ENCODE results near the gene ERC2.

The ERC2 gene

DNA sequence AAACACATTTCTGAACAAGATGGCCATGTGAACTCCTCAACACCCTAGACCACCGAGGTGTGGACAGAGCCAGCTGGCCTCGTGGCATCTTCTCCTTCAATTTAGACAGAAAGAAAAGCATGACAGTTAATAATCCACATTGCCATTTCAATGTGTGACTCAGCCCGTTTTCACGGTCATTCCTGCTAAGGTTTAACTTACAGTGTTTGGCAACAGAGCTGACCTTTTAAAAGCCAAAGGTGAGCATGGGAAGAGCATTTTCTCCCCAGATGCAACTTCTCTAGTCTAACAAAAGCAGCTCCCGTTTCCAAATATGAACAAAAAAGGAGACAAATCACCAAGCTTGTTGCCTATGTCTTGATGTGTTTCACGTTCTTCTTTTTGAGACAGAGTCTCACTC lies 563.6 kb downstream of the ERC2 start:
- DNase-seq: no peak

DNA sequence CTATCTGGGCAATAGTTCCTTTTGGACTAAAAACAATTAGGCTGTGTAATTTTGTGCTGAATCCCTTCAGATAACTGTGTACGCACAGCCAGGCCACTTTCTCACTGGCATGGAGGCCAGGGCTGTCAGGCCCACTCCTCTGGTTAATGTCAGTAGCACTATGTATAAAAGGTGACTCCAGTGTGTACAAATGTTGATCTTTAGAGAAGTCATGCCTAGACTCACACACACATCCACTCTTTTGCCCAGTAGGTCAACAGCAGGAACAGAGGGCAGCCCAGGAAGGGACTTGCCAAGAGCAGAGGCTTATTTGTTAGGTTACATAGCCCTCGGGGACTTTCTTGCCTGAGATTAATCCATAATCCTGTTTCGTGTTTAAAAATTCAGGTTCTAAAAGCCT lies 564.6 kb downstream of the ERC2 start:
- no peak for DNase-seq

DNA sequence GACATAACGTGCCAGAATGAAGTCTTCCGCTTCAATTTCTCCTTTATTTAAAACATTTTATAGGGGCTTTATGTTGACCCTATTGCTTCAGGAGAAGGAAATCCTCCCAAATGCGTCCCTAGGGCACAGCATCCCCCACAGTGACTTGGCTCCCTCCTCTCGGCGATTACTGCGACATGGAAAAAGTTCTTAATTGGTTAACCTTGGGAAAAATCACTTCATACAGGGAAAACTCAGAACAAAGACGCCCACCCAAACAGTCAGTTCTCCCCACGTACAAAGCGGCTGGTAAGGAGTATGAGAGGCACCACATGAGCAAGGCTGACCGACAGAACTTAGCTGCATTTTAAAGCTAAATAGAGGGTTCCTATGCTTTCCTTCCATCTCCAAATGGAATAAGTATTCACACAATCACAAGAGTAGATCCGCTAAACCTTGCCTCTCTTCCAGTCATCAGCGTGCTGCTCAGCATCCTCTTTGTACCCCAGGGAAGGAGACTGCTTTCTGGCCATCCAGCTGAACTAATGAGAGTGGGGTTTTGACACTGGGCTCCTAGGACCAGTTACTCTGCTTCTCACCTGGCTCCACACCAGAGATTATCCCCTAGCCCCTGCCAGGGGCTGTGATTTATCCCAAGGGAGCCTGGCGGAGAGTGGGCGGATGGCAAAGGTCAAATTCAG lies 565.9 kb downstream of the ERC2 start:
- no peak for DNase-seq

DNA sequence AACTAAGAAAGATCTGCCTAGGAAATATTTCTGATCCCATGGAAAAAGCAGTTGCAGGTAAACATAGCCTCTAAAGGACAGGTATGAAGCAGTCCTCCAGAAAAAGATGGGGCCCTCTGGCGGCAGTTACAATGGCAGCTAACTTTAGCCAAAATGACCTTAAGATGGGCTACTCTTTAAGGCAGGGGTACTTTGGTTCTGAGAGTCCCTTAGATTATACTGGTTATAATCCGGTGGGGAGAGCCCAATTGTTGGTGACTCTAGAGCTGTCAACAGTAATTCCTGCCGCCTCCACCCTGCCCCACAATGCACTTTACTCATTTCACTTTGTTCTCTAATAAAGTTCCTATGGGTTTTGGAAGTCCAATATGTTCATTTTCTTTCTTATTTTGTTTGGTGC lies 568.4 kb downstream of the ERC2 start:
- no peak for DNase-seq

DNA sequence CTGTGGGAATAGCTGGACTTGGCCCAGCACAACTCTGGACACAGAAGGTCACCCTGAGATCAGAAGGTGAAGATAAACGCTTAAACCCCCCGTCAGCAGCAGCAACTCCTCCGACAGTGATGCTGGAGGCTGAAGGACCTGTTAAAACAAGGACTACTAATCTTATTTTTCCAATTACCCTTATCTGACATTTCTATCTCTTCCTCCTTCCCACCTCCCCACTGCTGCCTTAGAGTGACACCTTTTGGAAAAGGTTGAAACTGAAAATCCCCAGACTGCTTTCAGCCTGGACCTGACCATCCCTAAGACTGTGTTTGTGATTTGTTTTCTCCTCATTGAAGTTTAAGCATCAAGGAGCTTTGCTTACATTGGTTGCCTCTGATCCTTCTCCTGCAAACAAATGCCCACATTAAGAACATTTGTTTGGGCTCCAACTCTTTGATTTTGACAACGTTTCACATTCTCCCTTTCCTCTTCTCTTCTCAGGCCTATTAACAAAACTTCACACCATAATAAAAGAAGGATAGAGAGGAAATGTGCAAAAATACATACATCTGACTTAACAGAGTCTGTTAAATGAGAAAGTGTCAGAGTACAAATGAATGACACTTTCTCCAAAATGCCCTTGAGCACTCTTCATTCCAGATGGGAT lies 570.6 kb downstream of the ERC2 start:
- DNase-seq: no peak

DNA sequence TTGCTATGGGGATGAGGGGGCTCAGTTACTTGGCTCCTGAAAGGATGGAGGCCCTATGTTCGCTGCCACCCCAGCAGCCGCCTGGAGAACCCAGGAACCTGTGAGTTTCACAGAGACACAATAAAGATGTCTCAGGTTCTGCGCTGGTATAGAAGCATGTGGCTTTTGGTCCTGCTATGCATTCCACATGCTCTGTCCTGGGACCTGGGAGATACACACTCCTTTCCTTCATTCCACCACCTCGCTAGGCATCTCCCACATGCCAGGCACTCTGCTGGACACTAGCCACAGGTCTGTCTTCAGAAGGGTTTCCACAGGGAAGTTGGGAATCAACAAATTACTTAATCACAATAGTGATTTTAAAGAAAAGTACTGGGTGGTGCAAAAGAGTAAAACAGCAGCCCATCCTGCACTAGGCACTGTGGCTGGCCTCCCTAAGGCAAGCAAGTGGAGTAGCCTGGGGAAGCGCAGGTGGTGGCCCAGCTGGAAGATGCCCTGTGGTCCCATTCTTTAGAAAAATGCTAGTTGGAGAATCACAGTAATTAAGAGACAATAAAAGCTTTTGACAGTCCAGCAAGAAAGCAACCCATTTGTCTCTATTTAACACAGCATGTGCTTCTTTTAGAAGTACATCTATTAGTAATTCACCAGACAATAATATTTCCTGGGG lies 572.2 kb downstream of the ERC2 start:
- no peak for DNase-seq

DNA sequence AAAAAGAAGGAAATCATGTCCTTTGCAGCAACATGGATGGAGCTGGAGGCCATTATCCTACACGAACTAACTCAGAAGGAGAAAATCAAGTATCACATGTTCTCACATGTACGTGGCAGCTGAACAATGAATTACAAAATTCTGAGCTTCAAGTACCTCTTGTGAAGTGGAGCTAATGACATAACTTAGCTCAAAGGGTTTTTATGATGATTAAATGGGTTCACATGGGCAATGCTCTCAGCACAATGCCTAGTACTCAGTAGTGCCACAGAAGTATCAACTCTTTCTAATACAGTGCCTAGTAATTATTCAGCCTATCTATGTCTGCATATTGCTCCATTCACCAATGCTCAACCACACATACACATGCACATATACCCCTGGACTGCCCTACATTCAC lies 573.7 kb downstream of the ERC2 start:
- no peak for DNase-seq

DNA sequence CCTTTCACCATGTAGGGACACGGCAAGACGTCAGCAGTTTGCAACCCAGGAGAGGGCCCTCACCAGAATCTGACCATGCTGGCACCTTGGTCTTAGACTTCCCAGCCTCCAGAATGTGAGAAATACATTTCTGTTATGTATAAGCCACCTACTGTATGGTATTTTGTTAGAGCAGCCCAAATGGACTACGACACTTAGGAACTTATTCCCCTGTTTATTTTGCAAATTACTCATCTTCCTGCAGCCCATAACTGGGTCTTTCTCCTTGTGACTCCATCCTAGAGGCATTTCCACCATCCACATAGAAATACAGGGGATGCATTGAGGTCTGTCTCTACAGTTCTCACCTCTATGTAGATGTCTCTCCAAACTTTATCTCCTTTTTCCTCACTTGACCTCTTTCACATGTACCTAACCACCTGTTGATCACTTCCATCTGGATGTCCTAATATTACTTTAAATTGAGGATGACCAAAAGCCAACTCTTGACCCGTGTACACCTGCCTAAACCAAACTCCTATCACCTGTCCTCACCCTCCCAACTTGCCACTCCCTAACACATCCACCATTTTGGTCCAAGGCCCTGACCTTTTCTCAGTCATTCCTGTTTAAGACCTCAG lies 575.1 kb downstream of the ERC2 start:
- DNase-seq: no peak

DNA sequence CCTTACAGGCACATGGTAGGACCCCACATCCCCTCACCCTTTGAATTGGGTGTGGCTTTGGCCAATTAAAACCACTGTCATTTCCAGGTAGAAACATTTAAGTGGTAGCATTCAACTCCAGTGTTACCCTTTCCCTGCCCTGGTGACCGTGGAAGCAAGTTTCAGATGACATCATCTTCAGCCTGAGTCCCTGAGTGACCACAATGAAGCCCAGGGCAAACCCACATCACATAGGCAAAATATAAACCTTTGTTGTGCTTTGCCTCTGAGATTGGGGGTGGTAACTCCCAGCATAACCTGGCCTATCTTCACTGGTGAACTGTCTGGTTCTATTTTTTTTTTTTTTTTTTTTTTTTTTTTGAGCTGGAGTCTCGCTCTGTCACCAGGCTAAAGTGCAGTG lies 577.2 kb downstream of the ERC2 start:
- DNase-seq: no peak

DNA sequence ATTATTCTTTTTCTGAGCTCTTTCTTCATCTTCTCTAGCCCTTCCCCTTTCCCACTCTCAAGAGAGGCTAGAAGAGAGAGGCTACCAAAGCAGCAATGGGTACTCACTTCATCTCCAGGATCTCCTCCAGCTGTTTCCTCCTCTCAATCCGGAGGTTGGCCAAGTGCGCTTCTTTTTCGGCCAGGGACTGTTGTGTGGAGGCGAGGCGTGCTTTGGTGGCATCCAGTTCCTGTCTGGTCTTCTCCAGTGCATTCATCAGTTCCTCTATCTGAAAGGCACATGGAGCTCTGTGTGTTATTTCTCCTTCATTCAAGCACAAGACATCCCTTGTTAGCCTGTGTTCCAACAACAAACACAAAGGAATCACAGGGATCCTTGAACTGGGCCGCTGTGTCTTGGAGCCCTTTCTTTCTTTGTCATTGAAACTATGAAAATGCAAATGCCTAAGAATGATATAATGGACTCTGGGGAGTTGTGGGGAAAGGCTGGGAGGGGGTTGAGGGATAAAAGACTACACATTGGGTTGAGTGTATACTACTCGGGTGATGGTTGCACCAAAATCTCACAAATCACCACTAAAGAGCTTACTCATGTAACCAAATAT lies 579.9 kb downstream of the ERC2 start:
- DNase-seq: no peak

DNA sequence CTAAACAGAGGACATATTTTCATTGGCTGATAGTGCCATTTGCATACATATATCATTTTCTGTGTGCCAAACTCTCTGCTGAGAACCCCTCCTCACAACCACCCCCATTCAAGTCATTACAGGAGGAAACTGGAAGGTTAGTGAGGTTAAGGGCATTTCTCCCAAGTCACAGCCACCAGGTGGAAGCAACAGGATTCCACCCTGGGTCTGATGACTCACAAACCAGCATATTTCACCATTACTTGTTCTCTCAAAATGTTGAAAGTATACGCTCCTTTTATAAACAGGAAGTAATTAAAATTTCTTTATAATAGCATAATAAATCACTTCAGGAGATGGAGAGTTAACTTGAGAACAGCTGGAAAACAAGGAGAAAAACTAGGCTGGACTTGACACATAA lies 582.5 kb downstream of the ERC2 start:
- no peak for DNase-seq

DNA sequence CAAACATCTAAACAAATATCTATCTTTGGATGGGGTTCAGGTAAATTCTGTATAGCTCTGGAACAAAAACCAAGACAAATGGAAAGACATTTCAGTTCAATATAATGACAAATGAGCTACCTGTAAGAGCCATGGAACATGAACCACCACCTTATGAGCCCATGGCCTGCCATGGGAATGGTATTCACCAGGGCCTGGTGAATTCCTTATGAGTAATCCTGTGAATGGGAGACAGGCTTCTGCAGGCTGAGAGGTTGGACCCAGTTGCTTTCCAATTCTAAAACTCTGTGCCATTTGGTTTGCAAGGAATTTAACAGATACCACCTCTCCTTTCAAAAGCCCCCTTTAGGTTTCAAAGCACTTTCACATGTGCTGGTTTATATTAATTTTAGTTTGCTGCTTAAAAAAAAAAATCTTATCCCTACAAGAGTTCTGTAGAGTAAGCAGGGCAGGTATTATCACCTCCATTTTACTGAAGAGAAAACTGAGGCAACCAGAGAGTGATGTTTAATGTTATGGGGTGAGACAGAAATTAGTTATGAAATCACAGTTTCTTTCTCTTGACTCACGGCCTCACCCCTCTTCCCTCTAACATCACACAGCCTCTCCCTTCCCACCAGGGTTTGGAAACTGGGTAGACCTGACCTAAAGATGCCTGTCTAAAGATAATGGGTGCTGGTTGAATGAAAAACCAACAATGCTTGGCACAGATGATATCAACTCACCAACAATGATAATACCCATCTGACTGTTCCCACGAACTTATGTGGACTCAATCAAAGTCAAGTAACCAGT lies 583.6 kb downstream of the ERC2 start:
- no peak for DNase-seq

DNA sequence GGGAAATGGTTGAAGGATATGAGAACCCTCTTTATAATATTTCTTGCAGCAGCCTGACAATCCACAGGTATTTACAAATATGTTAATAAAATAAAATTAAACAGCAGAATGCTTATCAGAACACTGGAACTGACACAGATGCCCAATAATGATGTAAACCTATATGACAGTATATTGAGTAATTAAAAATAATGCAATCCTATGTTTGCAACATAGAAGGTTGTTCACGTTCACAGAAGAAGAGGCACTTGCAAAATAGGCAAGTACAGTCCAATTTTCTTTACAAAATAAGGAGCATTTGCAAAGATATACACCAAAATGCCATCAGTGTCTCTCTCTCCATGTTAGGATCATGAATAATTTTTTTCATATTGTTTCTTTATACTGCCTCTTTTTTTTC lies 584.2 kb downstream of the ERC2 start:
- no peak for DNase-seq

DNA sequence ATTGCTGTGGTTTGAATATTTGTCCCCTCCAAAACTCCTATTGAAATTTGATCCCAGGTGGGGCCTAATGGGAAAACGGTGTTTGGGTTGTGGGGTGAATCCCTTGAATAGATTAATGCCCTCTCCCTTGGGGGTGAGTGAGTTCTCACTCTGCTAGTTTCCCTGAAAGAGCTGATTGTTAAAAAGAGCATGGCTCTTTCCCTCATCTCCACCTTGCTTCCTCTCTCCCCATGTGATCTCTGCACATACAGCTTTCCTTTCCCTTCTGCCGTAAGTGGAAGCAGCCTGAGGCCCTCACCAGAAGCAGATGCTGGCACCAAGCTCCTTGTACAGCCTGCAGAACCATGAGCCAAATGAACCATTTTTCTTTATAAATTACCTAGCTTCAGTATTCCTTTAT lies 586.3 kb downstream of the ERC2 start:
- DNase-seq: no peak

DNA sequence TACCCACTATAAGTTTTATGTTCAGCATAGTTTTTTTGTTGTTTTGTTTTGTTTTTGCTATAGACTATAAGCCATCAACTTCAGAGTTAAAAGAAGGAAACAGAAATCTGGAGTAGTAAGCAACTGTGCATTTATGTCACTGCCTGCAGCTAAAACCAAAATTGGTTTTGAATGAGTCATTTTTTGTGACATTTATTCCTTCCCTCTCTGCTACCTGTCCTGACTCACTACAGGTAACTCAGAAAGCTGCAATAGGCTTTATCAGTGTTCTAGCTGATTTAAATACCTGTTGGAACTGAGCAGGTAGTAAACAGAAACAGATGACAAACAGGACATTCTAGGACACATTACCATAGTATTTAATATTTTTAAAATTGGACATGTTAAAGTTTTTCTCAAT lies 587.9 kb downstream of the ERC2 start:
- DNase-seq: no peak

DNA sequence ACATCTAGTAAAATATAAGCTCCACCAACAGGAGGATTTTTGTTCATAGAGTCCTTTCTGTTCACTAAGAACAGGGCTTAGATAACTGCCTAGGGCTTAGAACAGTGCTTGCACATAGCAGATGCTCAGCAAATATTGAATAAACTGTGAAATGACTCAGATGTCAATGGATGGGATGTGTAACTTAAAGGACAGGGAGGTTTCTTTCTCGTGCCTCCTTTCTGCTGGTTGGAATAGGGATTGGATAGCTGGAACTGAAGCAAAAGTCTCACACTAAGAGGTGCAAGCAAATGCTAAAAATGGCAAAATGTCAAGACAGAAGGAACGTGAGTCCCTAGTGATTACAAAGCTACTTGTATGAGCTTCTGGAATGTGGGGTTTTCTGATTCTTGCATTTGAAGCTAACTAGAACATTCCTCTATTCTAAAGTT lies 588.4 kb downstream of the ERC2 start:
- DNase-seq: no peak

DNA sequence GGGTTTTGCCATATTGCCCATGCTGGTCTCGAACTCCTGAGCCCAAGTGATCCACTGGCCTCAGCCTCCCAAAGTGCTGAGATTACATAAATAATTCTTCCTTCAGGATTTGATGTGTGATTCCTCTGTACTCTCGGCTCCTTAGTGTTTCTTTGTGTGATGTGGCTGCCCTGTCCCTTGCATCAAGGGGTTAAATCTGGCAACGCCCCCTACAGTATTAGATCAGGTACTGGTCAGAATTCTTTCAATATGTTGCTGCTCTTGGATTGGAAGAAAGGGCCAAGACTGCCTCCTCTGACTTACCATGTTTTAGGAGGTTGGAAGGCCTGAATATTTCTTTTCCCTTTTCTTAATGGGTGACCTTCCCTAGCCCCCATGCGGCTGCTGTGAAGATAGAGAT lies 590.6 kb downstream of the ERC2 start:
- DNase-seq: no peak

DNA sequence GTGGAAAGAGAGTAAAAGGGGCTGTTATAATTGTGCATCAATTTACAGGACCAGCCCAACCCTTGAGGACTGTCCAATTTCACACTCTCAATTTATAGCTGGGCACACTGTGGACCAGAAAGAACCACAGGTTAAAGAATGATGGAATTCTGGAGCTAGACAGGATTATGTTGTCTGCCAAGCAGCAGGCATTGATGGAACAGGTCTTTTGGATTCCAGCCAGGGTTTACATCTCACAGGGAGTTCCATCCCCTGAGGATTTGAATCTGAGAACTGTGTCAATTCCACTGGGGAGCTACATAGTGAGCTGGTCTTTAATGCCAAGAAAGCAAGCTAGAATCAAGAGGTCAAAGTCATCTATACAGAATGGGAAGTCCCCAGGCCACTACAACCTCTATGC lies 591.7 kb downstream of the ERC2 start:
- DNase-seq: no peak

DNA sequence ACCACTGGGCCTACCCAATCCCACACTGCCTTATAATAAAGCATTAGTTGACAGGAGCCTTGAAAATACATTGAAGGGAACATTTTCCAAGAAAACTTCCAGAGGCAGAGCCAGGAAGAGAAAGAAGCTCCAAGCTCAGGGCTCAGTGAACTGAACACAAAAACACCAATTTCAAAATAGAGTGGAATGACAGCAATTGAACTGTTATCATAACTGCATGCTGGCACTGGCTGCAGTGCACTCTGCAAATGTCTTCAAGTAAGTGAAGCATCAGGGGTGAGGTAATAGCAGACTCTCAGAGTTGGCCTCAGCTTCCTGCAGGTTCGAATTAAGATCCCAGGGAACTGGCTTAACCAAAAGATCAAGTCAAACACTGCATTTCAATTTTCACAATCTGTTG lies 593.2 kb downstream of the ERC2 start:
- DNase-seq: no peak

DNA sequence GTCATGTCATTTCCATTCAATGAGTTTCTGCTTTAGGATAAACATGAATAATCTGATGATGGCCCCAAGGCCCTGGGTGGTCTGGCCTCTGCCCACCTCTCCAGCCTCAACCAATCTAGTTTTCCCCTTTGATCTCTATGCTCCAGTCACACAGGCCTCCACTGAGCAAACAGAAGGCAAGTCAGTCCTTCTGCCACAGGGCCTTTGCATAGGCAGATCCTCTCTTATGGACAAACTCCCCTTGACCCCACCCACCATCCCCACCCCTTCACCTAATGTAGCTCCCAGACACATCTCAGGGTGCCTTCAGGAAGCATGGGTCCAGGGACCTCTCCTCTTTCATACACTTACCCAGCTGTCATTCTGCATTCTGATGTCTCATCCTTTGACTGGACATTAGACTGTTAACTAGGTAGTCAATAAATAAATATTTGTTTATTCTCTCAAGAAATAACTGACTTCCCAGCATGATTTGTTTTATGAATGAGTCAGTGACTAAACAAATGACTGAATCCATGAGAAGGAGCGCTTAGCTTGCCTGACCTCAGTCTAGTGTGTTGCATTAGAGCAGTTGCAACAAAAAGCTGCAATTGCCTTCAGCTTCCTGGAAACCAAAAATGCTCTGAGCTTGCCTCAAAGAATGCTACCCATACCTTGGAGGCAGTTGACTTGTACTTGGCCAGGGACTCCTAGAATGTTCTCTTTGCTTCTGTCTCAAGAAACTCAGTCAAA lies 594.6 kb downstream of the ERC2 start:
- DNase-seq: no peak

DNA sequence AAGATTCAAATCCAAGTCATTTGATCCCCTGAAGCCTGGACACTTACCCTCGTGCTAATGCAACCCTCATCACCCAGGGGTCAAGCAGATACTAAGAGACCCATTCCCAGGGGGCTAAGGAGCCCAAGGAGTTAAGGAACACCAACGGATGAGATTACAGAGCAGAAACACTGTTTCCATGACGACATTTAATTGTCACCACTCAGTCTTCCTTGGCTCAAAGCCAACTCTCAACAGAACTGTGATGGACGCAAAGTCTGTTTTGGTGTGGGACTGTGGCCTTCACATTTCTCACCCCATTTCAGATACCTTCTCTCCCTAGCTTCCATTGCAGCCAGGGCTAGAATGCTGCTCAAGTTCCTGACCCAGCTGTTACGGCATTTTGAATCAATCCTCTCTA lies 597.7 kb downstream of the ERC2 start:
- DNase-seq: no peak

DNA sequence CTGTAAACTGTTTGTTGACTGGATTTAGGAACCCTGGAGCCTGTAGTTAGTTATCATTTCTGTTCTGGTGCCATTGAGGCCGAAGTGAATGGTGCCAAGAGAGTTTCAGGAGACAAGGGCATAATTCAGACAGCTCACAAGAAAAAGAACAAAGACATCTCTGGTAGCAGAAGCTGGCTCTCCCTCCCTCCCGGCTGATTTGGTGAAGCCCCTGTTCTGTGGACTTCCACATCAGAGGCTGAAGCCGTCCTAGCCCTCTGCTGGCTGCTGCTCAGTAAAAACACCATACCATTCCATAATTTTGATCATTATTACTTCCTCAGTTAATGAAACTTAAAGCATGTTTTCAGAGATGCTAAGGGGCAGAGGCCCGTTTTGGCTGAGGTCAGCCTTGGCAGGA lies 599.9 kb downstream of the ERC2 start:
- DNase-seq: no peak

All from stimulated activated CD4-positive, alpha-beta T cell treated with anti-CD3 and anti-CD28 coated beads, Interleukin-2, amount 100 ng/mL, for 24 hours (primary cell).